Esophagus muscularis mucosa (tissue), 4 donors: ENCODE results near the gene CACNB4. TPM values are rescaled to one million over a fixed set of nuclear protein-coding genes. Genes with fewer than 3 reads are reported as not detected.

ENCODE experiments used
- DNase-seq: peaks from one replicate; pipeline ENCODE4 v3.0.0-alpha.2; 2017; ENCODE audit errors: extremely low spot score
- H3K27ac ChIP-seq, 4 donors: fragments of 200-600 bp; sonication (generic); replicated peaks in 1 of 4; 1 replicate in 3 of 4; 2 replicates in 1 of 4; pipeline ENCODE4 v1.5.1; 2016 to 2019; ENCODE audit warnings: mild to moderate bottlenecking in 1 of 4
- H3K27me3 ChIP-seq, 4 donors: fragments of 200-600 bp; sonication (generic); one replicate each; pipeline versions ENCODE4 v1.5.1 to v1.6.0; 2016 to 2019
- H3K36me3 ChIP-seq, 4 donors: fragments of 200-600 bp; sonication (generic); one replicate each; pipeline ENCODE4 v1.5.1; 2016 to 2019
- H3K4me1 ChIP-seq, 4 donors: fragments of 200-600 bp; sonication (generic); one replicate each; pipeline ENCODE4 v1.5.1; 2016 to 2019
- H3K4me3 ChIP-seq, 4 donors: fragments of 200-600 bp; sonication (generic); 1 replicate in 2 of 4; 2 replicates in 2 of 4; pipeline ENCODE4 v1.5.1; 2016 to 2019; ENCODE audit warnings: mild to moderate bottlenecking in 4 of 4, moderate library complexity in 1 of 4
- H3K9me3 ChIP-seq, 4 donors: fragments of 200-600 bp; sonication (generic); 1 replicate in 3 of 4; 2 replicates in 1 of 4; pipeline ENCODE4 v1.5.1; 2016 to 2019
- EP300 ChIP-seq: sonication (generic); formaldehyde crosslinking; IDR thresholded peaks from one replicate; pipeline ENCODE4 v1.6.1; 2017; ENCODE audit warnings: antibody characterized with exemption
- POLR2A ChIP-seq: fragments of 450-650 bp; IDR thresholded peaks from one replicate; pipeline ENCODE4 v1.6.1; 2017; ENCODE audit warnings: antibody characterized with exemption, moderate library complexity, mild to moderate bottlenecking, low read depth
- POLR2AphosphoS5 ChIP-seq, 2 donors: sonication (generic); formaldehyde crosslinking; IDR thresholded peaks; one replicate each; pipeline ENCODE4 v1.6.1; 2017; ENCODE audit warnings: antibody characterized with exemption in 2 of 2
- WGBS: methylation state at CpG from one replicate; pipeline ENCODE4 v1.1.5; 2018; 5-methylcytosine and 5-hydroxymethylcytosine counted together
- intact Hi-C: fragments of 100-400 bp; cut with DNase I; formaldehyde crosslinking; loops from one replicate; pipeline ENCODE4 v1.15.1; 2023
- total RNA-seq, 4 donors: library from RNA; depleted of rRNA; stranded (reverse); fragments of >200 nt; gene quantifications; one replicate each; pipeline versions ENCODE4 v1.1.0 to v1.2.1, GENCODE V29; 2016
- TF ChIP-seq, protein P1 (sequence below), 3 experiments: fragments of 200-600 bp in 2 of 3; fragments of 450-650 bp in 1 of 3; sonication (generic) in 2 of 3; IDR thresholded peaks; one replicate each; pipeline ENCODE4 v1.5.1; 2017 to 2019; ENCODE audit warnings: antibody characterized with exemption in 3 of 3, mild to moderate bottlenecking in 2 of 3, moderate library complexity in 1 of 3

CACNB4 gene
- total RNA-seq, 4 donors from 2014 or later: 1.7 to 3.5 (median 2.3) TPM

DNA sequence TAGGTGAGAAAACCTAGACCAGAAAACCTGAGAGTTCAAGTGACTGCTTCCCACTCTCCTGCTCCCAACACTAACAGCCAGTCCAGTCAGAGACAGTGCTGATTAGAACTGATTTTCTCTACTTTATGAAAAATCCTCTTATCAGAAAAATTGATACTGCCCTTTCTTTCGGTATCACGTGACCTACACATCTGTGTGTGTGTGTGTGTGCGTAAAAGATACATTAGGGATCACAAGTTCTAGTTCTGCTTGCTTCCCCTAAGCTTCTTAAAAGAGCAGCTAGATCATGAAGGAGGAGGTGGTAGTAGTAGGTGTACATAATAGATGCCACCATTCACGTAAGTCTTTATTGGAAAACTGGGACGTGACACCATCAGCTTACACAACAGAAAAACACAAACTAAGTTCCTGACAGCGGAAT is 272.1 kb downstream of the CACNB4 start:
- Histone ChIP-seq H3K27ac (peak overlapping the region; percentile 87 to 92 (median 89)), H3K27me3 (no peaks in the 10 kb centered on the region), H3K4me3 (peak overlapping the region; percentile 80 to 94 (median 86)), H3K9me3 (no peaks in the 10 kb centered on the region), H3K36me3 (no peaks in the 10 kb centered on the region), H3K4me1 (peaks cover 17 to 58% (median 50%) of the 10 kb centered on the region in 4 donors)
- intact Hi-C loops: loop anchor here (5.0 kb wide), 1 partner anchor 176 kb away; no protein-coding TSS in a partner anchor
- WGBS: 55% methylated on average over 6 of the region's 6 CpGs
- DNase-seq: no peak
- no peak for TF ChIP-seq POLR2A
- TF ChIP-seq, protein P1, sequence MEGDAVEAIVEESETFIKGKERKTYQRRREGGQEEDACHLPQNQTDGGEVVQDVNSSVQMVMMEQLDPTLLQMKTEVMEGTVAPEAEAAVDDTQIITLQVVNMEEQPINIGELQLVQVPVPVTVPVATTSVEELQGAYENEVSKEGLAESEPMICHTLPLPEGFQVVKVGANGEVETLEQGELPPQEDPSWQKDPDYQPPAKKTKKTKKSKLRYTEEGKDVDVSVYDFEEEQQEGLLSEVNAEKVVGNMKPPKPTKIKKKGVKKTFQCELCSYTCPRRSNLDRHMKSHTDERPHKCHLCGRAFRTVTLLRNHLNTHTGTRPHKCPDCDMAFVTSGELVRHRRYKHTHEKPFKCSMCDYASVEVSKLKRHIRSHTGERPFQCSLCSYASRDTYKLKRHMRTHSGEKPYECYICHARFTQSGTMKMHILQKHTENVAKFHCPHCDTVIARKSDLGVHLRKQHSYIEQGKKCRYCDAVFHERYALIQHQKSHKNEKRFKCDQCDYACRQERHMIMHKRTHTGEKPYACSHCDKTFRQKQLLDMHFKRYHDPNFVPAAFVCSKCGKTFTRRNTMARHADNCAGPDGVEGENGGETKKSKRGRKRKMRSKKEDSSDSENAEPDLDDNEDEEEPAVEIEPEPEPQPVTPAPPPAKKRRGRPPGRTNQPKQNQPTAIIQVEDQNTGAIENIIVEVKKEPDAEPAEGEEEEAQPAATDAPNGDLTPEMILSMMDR (IDR thresholded peaks at IDR 0.05): no peak

DNA sequence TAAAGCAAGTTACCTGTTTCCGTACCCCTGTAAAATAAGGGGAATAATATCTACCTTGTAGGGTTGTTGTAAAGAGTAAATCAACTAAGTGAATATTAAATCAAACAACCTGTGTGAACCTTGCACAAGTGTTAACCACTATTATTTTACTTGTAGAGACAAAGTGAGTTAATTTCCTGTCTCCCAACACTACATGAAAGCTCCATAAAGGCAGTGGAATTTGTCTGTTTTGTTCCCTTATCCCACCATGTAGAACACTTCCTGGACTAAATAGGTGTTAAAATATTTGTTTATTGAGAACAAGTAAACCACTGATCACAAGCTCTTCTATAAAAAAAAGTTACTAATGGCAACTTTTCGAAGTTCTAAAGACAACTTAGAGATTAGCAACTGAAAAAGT is 274.0 kb downstream of the CACNB4 start:
- Histone ChIP-seq H3K27me3 (no peaks in the 10 kb centered on the region), H3K4me1 (peaks cover 21 to 58% (median 53%) of the 10 kb centered on the region in 4 donors), H3K36me3 (no peaks in the 10 kb centered on the region), H3K9me3 (no peaks in the 10 kb centered on the region), H3K4me3 (no peak overlapping the region), H3K27ac (no peak overlapping the region)
- intact Hi-C loops: loop anchor here (5.0 kb wide), 1 partner anchor 177 kb away; no protein-coding TSS in a partner anchor
- DNase-seq: no peak
- WGBS: 79% methylated on average over 2 of the region's 2 CpGs
- TF ChIP-seq POLR2A (no peak), POLR2AphosphoS5 (IDR thresholded peaks at IDR 0.05) (no peak), EP300 (no peak)
- TF ChIP-seq, protein P1 (IDR thresholded peaks at IDR 0.05): no peak

DNA sequence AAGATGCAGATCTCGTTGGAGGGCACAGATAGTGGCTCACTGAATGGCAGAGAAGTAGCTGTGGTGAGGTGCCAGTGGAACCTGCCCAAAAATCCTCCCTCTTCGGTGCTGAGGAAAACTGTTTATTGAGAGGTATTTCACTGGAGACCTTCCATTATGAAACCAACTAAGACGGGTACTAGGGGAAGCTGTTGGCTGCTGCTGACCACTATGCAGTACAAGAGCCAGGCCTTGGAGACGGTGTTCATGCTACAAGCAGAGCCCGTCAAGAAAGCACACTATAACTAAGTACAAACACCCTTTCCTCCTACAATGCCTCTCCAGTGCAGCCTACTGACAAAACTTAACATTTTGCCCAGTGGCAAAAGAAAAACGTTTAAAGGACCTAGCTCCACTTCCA is 275.2 kb downstream of the CACNB4 start:
- intact Hi-C loops: no loop called here

DNA sequence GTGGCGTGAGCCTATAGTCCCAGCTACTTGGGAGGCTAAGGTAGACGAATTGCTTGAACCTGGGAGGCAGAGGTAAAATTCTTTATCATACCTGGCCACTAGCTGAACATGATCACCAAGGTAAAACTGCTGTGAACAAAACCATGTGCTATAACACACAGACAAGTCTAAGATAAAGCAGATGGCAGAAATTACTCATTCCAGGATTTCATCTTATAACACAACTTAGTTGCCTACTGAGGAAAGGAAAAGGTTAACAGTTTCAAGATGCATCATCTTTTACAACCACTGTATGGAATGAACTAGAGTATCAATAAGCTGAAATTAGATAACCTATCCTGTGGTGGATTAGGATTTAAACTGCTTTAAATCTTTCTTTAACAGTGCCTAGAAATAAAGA is 278.9 kb downstream of the CACNB4 start:
- WGBS: 90% methylated on average over 2 of the region's 2 CpGs
- intact Hi-C loops: no loop called here
- TF ChIP-seq POLR2A (no peak), EP300 (no peak), POLR2AphosphoS5 (IDR thresholded peaks at IDR 0.05) (no peak)
- TF ChIP-seq, protein P1 (IDR thresholded peaks at IDR 0.05): no peak

More for the DNA sequence above, 275.2 kb downstream of the CACNB4 start:
- H3K27ac ChIP-seq: peak overlapping the region; percentile 0 to 16 (median 10)
- H3K36me3 ChIP-seq: no peaks in the 10 kb centered on the region
- TF ChIP-seq POLR2AphosphoS5 (IDR thresholded peaks at IDR 0.05): no peak
- TF ChIP-seq POLR2A: no peak
- no peak for TF ChIP-seq EP300
- TF ChIP-seq, protein P1 (IDR thresholded peaks at IDR 0.05): no peak
- 41% methylated on average over 6 of the region's 6 CpGs for WGBS
- no peak for DNase-seq
- H3K4me1 ChIP-seq: peaks cover 17 to 55% (median 50%) of the 10 kb centered on the region in 4 donors
- H3K27me3 ChIP-seq: no peaks in the 10 kb centered on the region
- no peak overlapping the region for H3K4me3 ChIP-seq
- no peaks in the 10 kb centered on the region for H3K9me3 ChIP-seq

DNA sequence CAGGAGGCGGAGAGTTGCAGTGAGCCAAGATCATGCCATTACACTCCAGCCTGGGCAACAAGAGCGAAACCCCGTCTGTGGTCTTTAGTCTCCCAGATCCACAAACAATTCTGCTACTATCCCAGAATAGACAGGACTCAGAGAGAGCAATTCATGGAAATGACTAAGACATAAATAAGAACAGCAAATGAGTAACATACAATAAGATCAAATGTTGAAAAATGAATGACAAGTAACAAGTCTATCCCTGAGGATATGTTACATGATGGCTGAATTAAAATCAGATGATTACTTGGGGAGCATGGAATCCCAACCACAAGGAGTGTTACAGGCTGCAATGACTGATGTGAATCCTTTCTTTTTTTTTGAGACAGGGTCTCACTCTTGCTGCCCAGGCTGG is 280.9 kb downstream of the CACNB4 start:
- no peak overlapping the region for H3K4me3 ChIP-seq
- intact Hi-C loops: no loop called here

More for the DNA sequence above, 278.9 kb downstream of the CACNB4 start:
- no peaks in the 10 kb centered on the region for H3K27me3 ChIP-seq
- no peak for DNase-seq
- no peak overlapping the region for H3K4me3 ChIP-seq
- H3K27ac ChIP-seq: no peak overlapping the region
- peaks cover 16 to 39% (median 26%) of the 10 kb centered on the region in 4 donors for H3K4me1 ChIP-seq
- no peaks in the 10 kb centered on the region for H3K9me3 ChIP-seq
- H3K36me3 ChIP-seq: peaks cover 0 to 4% (median 0%) of the 10 kb centered on the region in 4 donors

More for the DNA sequence above, 280.9 kb downstream of the CACNB4 start:
- Histone ChIP-seq H3K4me1 (peaks cover 4 to 19% (median 14%) of the 10 kb centered on the region in 4 donors), H3K27me3 (no peaks in the 10 kb centered on the region), H3K27ac (no peak overlapping the region), H3K36me3 (peaks cover 0 to 22% (median 11%) of the 10 kb centered on the region in 4 donors), H3K9me3 (no peaks in the 10 kb centered on the region)
- no peak for TF ChIP-seq EP300
- TF ChIP-seq POLR2A: no peak
- TF ChIP-seq, protein P1 (IDR thresholded peaks at IDR 0.05): no peak
- TF ChIP-seq POLR2AphosphoS5 (IDR thresholded peaks at IDR 0.05): no peak
- DNase-seq: no peak
- 89% methylated on average over 3 of the region's 3 CpGs for WGBS
